Skin epidermis (tissue), 12 donors: ENCODE results near the gene SHOC2.
"Not testable (repeated sequence)": the region's sequence is repeated elsewhere in the genome, so short reads cannot be mapped to it uniquely, and the experiment has no call there.

Source experiments
- H3K27ac ChIP-seq, 21 experiments: fragments of 200-600 bp; sonication (generic) in 11 of 21; one replicate each; pipeline ENCODE4 v1.5.0; 2020; ENCODE audit warnings: mild to moderate bottlenecking in 3 of 21, inconsistent platforms in 2 of 21, moderate library complexity in 2 of 21
- H3K4me3 ChIP-seq, 7 experiments: fragments of 200-600 bp; sonication (generic) in 2 of 7; one replicate each; pipeline ENCODE4 v1.5.0; 2020; ENCODE audit warnings: inconsistent platforms in 2 of 7, mild to moderate bottlenecking in 2 of 7, moderate library complexity in 1 of 7

Gene SHOC2

DNA sequence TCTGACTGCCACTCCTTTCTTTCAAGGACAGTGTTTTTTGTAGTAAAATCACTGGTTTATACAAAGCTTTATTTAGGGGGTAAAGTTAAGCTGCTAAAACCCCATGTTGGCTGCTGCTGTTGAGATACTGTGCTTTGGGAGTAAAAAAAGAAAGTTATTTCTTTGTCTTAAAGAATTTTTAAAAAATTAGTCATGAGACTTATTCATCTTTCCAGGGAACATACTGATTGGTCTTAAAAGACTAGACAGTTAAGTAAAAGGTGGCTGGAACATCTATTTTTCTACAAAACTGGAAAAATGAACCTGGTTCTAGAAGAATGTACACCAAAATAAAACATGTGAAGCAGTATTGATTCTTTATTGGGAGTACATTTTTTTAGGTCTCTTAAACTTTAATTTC lies 21.0 kb upstream of the SHOC2 start:
- H3K27ac ChIP-seq, result no peak overlapping the region

GRCh38 chr10:110900983-110901382 lies 18.4 kb upstream of the SHOC2 start:
- Histone ChIP-seq H3K4me3 (no peak overlapping the region), H3K27ac (peak overlapping the region in 3 of 21 experiments; percentile 38 to 54 (median 41))

More for the DNA sequence above, 21.0 kb upstream of the SHOC2 start:
- no peak overlapping the region for H3K4me3 ChIP-seq

DNA sequence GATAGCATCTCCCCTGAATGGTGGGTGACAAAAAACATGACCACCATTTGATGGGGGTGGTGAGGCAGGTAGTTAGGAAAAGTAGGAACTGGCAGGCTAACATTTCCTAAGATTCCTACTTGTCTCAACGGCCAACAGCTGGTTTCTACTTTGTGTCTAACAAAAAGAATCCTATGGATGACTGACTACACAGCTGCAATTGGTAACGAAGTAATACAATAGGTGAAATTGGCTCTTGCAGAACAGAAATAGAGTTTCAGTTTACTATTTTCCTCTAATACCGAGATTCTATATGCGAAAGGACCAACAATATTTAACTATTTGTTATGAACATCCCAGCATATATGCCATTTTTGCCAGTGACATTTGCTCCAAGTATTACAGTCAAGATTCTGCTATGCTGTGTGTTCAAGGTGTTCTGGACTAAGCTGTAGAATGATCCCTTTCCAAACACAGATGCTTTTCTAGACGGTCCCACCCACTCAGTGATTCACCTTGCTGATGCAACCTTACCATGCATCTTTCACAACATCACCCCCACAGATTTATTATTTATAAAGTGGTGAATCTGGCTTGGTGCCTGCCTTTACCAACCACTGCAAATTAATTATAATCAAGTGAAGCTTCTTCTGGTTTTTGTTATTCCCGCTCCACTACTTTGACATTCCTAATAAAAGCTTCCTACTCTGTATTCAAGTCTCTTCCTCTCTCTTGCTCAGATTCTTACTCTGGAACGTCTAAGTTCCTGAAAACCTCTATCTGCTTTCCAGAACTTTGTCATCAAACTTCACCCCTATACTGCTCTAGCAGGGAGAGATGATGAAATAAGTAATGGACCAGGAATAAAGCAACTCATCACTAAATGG lies 17.2 kb upstream of the SHOC2 start:
- no peak overlapping the region for H3K4me3 ChIP-seq
- peak overlapping the region in 9 of 21 experiments; percentile 24 to 60 (median 44) for H3K27ac ChIP-seq

DNA sequence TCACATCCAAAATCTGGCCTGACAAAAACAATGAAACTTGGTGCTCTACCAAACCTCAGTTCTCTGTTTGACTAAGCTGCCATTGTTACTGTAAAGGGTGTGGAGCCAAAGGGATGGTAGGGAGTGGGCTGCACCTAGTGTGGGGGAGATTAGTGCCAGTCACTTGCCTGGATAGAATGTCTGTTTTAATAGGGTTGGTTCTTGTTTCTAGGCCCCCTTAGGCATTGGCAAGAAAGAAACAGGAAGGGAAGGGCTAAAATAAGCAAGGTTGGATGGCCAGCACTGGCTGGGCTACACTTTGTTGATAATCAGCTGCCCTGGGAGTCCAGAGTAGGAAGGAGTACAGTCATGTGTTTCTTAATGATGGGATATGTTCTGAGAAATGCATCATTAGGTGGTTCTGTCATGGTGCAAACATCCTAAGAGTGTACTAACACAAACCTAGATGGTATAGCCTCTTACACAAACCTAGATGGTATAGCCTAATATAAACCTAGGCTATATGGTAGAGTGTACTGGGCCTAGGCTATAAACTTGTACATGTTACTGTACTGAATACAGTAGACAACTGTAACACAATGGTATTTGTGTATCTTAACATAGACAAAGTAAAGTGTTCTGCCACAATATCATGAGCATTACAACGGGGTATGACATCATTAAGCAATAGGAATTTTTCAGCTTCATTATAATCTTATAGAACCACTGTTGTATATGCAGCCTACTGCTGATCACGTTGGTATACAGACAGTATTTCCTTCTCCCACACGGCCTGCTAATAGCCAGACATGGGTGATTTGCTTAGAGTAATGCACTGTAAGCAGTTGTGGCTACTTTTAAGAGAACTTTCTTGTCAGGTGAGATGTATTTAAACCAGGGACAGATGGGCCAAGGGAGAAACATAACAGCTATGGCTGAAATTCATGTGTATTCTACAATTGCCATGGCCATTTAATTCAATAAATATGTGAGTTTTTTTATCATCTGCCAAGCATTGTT lies 15.8 kb upstream of the SHOC2 start:
- peak overlapping the region in 6 of 21 experiments; percentile 20 to 60 (median 38) for H3K27ac ChIP-seq

GRCh38 chr10:110910138-110910537 lies 9.3 kb upstream of the SHOC2 start:
- Histone ChIP-seq H3K27ac (no peak overlapping the region), H3K4me3 (no peak overlapping the region)

More for the DNA sequence above, 15.8 kb upstream of the SHOC2 start:
- H3K4me3 ChIP-seq, result no peak overlapping the region

DNA sequence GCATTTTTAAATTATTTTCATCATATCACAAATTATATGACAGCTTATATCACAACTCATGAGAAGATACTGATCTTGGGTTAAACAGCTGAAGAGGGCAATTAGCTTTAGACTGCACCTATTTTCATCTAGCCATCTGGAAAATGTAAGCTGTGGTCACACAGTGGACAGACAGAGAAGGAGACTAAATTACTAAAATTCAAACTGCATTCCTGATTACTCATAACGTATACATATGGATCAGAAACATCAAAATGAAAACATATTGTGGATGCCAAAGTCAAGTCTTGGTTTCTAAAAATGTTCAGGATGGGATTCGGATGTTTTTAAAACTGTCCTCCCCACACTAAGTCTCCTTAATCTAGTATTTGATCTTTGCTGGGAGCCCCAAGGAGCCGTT lies 7.0 kb upstream of the SHOC2 start:
- Histone ChIP-seq H3K27ac (no peak overlapping the region), H3K4me3 (no peak overlapping the region)

DNA sequence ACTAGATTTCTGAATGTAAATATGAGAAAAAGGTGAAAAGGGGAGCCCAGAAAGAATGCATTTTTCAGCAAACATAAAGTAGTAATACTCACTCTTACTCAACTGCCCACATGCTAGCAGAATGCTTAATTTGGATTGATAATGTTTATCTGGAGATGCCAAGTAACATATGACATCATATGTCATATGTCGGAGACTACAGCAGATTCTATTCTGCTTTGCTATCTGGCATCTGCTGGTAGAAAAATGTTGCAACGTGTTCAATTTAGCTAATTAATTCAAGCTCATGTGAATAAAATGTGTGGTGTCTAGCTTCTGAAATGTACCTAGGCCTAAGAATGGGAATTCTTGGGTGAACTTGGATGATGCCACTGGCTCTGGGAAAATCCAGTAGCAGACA lies 5.0 kb upstream of the SHOC2 start:
- Histone ChIP-seq H3K27ac (no peak overlapping the region), H3K4me3 (no peak overlapping the region)

DNA sequence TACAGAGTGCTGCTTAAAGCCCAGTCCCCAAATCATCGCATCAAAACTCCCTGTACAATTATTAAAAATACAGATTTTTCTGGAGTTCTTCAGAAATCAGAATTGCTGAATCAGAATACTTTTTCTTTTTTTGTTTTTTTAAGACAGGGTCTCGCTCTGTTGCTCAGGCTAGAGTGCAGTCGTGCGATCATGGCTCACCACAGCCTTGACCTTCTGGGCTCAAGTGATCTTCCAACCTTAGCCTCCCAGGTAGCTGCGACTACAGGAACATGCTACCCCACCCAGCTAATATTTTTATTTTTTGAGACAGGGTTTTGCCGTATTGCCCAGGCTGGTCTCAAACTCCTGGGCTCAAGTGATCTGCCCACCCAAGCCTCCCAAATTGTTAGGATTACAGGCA lies 4.4 kb upstream of the SHOC2 start:
- Histone ChIP-seq H3K27ac (no peak overlapping the region), H3K4me3 (no peak overlapping the region)

- H3K27ac ChIP-seq, result not testable (repeated sequence)
Measured at GRCh38 chr10:110915600-110915999, 3.8 kb upstream of the SHOC2 start.

GRCh38 chr10:110916554-110917346 lies 2.7 kb upstream of the SHOC2 start:
- H3K4me3 ChIP-seq, result no peak overlapping the region
- H3K27ac ChIP-seq, result no peak overlapping the region

More at GRCh38 chr10:110915600-110915999, 3.8 kb upstream of the SHOC2 start:
- H3K4me3 ChIP-seq, result not testable (repeated sequence)

DNA sequence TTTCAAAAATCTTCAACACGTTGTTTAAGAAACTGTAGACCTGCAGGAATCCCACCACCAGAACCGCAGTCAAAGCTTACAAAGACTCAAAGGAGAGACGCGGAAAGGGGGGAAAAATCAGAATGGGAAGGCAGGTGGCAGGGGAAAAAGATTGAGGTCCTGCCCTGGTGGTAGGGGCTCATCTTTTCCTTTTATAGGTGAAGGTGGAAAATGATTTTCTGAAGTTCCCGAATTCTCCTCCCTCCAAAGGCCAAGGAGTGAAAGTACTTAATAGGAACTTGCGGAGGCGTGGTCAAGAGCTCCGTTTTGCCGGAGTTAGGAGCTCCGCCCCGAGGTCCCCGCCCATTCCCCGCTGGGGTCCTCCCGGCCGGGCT lies 1.1 kb upstream of the SHOC2 start:
- Histone ChIP-seq H3K27ac (peak overlapping the region in 20 of 21 experiments; percentile 75 to 99 (median 98)), H3K4me3 (peak overlapping the region; percentile 46 to 89 (median 79))

GRCh38 chr10:110918643-110919348 lies 608 bp upstream of the SHOC2 start, which contains the start of gene BBIP1:
BBIP1 (minus strand) TSS chr10:110919180; CDS start chr10:110918157, 1,023 bp downstream.
- Histone ChIP-seq H3K4me3 (peak within 1 kb of the TSS; percentile 63 to 89 (median 79)), H3K27ac (peak within 1 kb of the TSS; percentile 84 to 99 (median 98))

GRCh38 chr10:110919971-110920881 lies 822 bp downstream of the SHOC2 start:
- peak overlapping the region; percentile 84 to 98 (median 92) for H3K27ac ChIP-seq
- peak overlapping the region; percentile 63 to 87 (median 73) for H3K4me3 ChIP-seq

DNA sequence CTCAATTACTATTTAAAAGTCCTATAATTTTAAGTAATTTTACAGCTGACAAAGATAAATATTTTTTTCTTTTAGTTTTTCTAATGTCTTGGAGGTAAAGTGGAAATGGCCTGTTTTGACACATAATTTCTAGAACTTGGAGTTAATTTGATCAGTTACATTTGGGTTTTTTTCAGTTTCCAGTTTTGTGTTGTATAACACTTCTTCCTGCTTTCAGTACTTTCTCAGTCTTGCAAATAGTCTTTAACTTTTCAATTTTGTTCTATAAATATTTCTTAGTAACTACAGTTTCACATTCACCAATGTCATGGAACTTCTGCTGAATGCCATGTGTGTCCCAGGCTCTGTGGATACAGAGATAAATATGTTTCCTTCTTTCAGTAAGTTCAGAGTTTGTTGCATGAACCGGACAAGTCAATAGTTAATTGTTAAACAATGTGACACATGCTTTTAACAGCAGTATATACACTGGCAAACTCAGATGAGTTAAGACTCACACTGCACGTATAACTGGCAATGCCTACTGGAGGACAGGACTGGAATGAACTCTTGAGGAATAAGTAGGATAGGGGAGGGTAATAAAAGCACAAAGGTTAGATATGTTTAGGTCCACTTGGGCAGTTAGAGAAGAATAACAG lies 4.6 kb downstream of the SHOC2 start:
- Histone ChIP-seq H3K4me3 (no peak overlapping the region), H3K27ac (peak overlapping the region in 1 of 21 experiments; percentile 17)

DNA sequence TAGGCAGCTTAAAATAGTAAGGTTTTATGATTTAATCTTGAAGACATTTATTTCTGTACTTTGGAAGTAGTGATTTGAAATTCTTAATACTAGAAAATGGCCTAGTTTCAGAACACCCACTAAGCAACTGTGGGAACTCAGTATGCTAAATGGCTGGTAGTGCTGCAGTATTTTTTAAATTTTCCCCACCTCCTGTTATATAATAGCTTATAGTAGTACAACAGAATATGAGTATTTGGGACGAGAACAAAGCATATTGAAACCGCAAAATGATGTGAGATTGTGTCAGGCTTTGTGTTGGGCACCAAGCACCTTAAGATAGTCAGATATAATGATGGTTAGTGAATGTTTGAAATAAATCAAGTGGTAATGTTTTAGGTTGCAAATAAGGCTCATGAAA lies 8.1 kb downstream of the SHOC2 start:
- Histone ChIP-seq H3K27ac (no peak overlapping the region), H3K4me3 (no peak overlapping the region)

GRCh38 chr10:110931769-110932381 lies 12.5 kb downstream of the SHOC2 start:
- H3K27ac ChIP-seq, result no peak overlapping the region
- no peak overlapping the region for H3K4me3 ChIP-seq
